H1 (cell line): ENCODE measurements around the gene SLC22A8.

Experiments used
- CEBPB ChIP-seq: IDR thresholded peaks from 2 replicates; pipeline ENCODE4 v1.6.1; 2012; ENCODE audit warnings: low read depth, low read length
- CTCF ChIP-seq, 3 experiments: IDR thresholded peaks; 1 replicate in 2 of 3; 2 replicates in 1 of 3; pipeline versions ENCODE4 v1.5.1 to v1.6.1; 2011; ENCODE audit warnings: low read length in 3 of 3, mild to moderate bottlenecking in 3 of 3, inconsistent platforms in 2 of 3, low read depth in 1 of 3, moderate library complexity in 1 of 3; ENCODE audit not compliant: insufficient read depth in 1 of 3; ENCODE audit errors: control extremely low read depth in 1 of 3
- EP300 ChIP-seq, 2 experiments: IDR thresholded peaks; 1 replicate in 1 of 2; 2 replicates in 1 of 2; pipeline ENCODE4 v1.6.1; 2011 to 2012; ENCODE audit warnings: low read depth in 2 of 2, low read length in 2 of 2, mild to moderate bottlenecking in 2 of 2, borderline replicate concordance in 1 of 2, inconsistent platforms in 1 of 2, moderate library complexity in 1 of 2
- MAFK ChIP-seq: IDR thresholded peaks from 2 replicates; pipeline ENCODE4 v1.6.1; 2012; ENCODE audit warnings: low read depth, mild to moderate bottlenecking, improper control_type of control experiment, low read length
- SIX5 ChIP-seq: IDR thresholded peaks from 2 replicates; pipeline ENCODE4 v1.6.1; 2011; ENCODE audit warnings: mild to moderate bottlenecking, low read depth, low read length
- SP1 ChIP-seq: IDR thresholded peaks from 2 replicates; pipeline ENCODE4 v1.6.1; 2011; ENCODE audit warnings: low read depth, low read length
- TCF12 ChIP-seq: IDR thresholded peaks from 2 replicates; pipeline ENCODE4 v1.6.1; 2011; ENCODE audit warnings: low read depth, mild to moderate bottlenecking, low read length

GRCh38 chr11:62957147-62957546, 58.5 kb downstream of the SLC22A8 start:
- TF ChIP-seq CEBPB: no peak
- no peak for TF ChIP-seq CTCF (IDR thresholded peaks at IDR 0.05; ENCODE audit: control extremely low read depth in 1 of 3, insufficient read depth in 1 of 3, low read depth in 1 of 3, low read length in 3 of 3)
- TF ChIP-seq SP1: no peak
- no peak for TF ChIP-seq EP300 (IDR thresholded peaks at IDR 0.05; ENCODE audit: borderline replicate concordance in 1 of 2, low read depth in 2 of 2, low read length in 2 of 2)
- no peak for TF ChIP-seq TCF12
- no peak for TF ChIP-seq MAFK
- no peak for TF ChIP-seq SIX5
